ENCODE results near the gene TSNAXIP1. TPM values are rescaled to one million over a fixed set of nuclear protein-coding genes. Genes with fewer than 3 reads are reported as not detected.

TSNAXIP1 gene
- total and polyA plus RNA-seq, 9 donors, result 2.4 to 13.1 (median 3.2) TPM

DNA sequence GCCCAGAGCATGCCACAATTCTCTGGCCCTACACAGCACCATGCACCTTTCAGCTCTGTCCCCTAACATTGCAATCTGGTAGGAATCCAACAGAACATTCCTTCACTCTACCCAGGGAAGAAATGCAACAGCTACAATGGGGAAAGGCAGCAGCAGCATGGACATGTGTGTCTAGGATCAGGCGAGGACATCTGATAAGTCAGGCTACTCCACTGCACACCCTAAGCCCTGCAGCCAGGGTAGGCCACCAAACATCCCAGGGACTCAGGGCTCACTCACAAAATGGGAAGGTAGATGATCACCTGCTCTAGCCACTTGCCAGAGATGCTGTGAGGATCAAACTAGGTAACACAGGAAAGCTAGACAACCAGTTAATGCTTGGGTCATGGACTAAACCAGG is 5.4 kb upstream of the TSNAXIP1 start:
- Histone ChIP-seq H3K27ac (no peak overlapping the region), H3K27me3 (no peaks in the 10 kb centered on the region), H3K4me1 (ENCODE audit: insufficient read depth) (peaks cover 6% of the 10 kb centered on the region), H3K9me3 (no peaks in the 10 kb centered on the region), H3K36me3 (no peaks in the 10 kb centered on the region), H3K4me3 (no peak overlapping the region)
- no peak for DNase-seq
- WGBS, 3 donors, result 67 to 100% (median 89%) methylated on average over 1 of the region's 1 CpG
- intact Hi-C loops (cut with DNase I), result loop anchor here in 1 of 4 donors (10.0 kb wide), 1 partner anchor 126 kb away; no protein-coding TSS in a partner anchor
- TF ChIP-seq, protein P1, sequence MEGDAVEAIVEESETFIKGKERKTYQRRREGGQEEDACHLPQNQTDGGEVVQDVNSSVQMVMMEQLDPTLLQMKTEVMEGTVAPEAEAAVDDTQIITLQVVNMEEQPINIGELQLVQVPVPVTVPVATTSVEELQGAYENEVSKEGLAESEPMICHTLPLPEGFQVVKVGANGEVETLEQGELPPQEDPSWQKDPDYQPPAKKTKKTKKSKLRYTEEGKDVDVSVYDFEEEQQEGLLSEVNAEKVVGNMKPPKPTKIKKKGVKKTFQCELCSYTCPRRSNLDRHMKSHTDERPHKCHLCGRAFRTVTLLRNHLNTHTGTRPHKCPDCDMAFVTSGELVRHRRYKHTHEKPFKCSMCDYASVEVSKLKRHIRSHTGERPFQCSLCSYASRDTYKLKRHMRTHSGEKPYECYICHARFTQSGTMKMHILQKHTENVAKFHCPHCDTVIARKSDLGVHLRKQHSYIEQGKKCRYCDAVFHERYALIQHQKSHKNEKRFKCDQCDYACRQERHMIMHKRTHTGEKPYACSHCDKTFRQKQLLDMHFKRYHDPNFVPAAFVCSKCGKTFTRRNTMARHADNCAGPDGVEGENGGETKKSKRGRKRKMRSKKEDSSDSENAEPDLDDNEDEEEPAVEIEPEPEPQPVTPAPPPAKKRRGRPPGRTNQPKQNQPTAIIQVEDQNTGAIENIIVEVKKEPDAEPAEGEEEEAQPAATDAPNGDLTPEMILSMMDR (IDR thresholded peaks at IDR 0.05), result no peak
- no peak for TF ChIP-seq EP300 (IDR thresholded peaks at IDR 0.05)
- TF ChIP-seq POLR2A (IDR thresholded peaks at IDR 0.05), result no peak

DNA sequence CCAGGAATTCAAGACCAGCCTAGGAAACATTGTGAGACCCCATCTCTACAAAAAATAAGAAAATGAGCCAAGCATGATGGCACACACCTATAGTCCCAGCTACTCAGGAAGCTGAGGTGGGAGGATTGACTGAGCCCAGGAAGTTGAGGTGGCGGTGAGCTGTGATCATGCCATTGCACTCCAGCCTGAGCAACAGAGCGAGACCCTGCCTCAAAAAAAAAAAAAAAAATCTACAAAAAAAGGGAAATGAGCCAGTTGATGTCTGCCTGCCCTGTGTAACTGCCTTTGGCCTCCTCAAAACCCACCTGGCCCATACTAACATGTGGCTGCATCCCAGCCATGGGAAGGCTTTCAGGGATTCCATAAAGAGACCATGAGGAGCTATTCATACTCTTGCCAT is 4.8 kb upstream of the TSNAXIP1 start:
- Histone ChIP-seq H3K27me3 (no peaks in the 10 kb centered on the region), H3K4me1 (ENCODE audit: insufficient read depth) (peaks cover 6% of the 10 kb centered on the region), H3K36me3 (no peaks in the 10 kb centered on the region), H3K9me3 (no peaks in the 10 kb centered on the region), H3K4me3 (no peak overlapping the region), H3K27ac (no peak overlapping the region)
- no peak for DNase-seq
- 96 to 100% (median 98%) methylated on average over 2 of the region's 2 CpGs for WGBS, 3 donors
- TF ChIP-seq POLR2A (IDR thresholded peaks at IDR 0.05) (no peak), EP300 (IDR thresholded peaks at IDR 0.05) (no peak)
- TF ChIP-seq, protein P1 (IDR thresholded peaks at IDR 0.05), result no peak
- intact Hi-C loops (cut with DNase I), result loop anchor here in 1 of 4 donors (10.0 kb wide), 1 partner anchor 127 kb away; no protein-coding TSS in a partner anchor

DNA sequence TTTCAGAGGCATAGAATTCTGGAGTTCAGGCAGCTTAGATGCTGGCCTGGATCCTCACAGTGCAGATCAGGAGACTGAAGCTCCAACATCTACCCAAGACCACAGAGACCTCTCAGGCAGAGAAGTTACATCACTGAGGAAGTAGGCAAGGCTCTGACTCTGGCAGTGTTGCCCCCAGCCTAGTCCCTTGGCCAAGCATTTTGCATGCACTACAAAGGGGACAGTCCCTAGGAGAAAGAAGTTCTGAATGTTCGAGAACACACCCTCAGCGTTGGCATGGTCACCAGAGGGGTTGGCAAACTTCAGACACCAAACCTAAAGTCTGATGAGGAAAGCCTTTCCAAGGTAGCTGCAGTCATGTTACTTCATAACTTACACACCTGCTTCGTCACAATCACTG is 2.8 kb upstream of the TSNAXIP1 start:
- intact Hi-C loops (cut with DNase I), result loop anchor here in 1 of 4 donors (10.0 kb wide), 1 partner anchor 129 kb away; no protein-coding TSS in a partner anchor

DNA sequence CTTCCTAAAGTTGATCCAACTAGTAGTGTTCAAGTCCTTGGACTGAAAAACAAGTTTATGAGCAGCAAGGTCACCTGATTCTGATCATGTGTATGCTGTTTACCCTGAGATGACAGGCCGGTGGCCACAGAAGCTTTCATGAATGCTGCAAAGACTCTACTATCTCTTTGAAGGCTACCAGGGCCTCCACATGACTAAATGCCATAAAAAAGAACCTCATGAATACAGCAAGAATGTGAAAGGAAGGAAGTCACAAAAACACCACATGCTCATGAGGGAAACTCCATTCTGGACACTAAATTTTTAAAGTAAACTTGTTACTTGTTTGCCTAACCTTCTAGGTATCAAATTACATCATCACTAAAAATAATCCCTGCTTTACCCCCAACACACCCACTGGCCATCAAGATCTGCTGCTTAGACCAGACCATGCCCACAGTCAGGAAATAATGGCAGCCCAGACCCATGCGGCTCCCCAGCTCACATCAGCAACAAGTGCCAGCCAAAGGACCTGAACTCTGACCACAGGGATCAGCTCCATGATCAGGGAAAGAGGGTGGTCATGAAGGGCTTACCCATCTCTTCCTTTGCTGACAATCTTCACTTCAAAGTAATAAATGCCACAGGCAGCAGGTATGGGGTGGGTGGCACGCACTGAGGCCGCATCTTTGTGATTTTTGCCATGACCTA is 1.7 kb upstream of the TSNAXIP1 start:
- Histone ChIP-seq H3K27ac (no peak overlapping the region), H3K9me3 (no peaks in the 10 kb centered on the region), H3K4me3 (peak overlapping the region; percentile 100), H3K4me1 (ENCODE audit: insufficient read depth) (peaks cover 6% of the 10 kb centered on the region), H3K36me3 (no peaks in the 10 kb centered on the region), H3K27me3 (no peaks in the 10 kb centered on the region)
- WGBS, 3 donors, result 76 to 90% (median 82%) methylated on average over 4 of the region's 4 CpGs
- TF ChIP-seq, protein P1 (IDR thresholded peaks at IDR 0.05), result no peak
- TF ChIP-seq EP300 (IDR thresholded peaks at IDR 0.05), result no peak
- TF ChIP-seq POLR2A (IDR thresholded peaks at IDR 0.05), result no peak
- intact Hi-C loops (cut with DNase I), result loop anchor here in 1 of 4 donors (10.0 kb wide), 1 partner anchor 130 kb away; no protein-coding TSS in a partner anchor
- DNase-seq, result no peak

More for the DNA sequence above, 2.8 kb upstream of the TSNAXIP1 start:
- WGBS, 3 donors, result 90 to 93% (median 93%) methylated on average over 3 of the region's 3 CpGs
- H3K27ac ChIP-seq, result no peak overlapping the region
- H3K4me1 ChIP-seq (ENCODE audit: insufficient read depth), result peaks cover 6% of the 10 kb centered on the region
- TF ChIP-seq EP300 (IDR thresholded peaks at IDR 0.05), result no peak
- no peak for TF ChIP-seq POLR2A (IDR thresholded peaks at IDR 0.05)
- TF ChIP-seq, protein P1 (IDR thresholded peaks at IDR 0.05), result no peak
- no peak for DNase-seq
- H3K36me3 ChIP-seq, result no peaks in the 10 kb centered on the region
- H3K4me3 ChIP-seq, result no peak overlapping the region
- no peaks in the 10 kb centered on the region for H3K9me3 ChIP-seq
- H3K27me3 ChIP-seq, result no peaks in the 10 kb centered on the region
